GM18507 (cell line): ENCODE results near the gene C3orf18.
A peak's percentile ranks its signal among the peaks of the same experiment; 100 is the strongest.
"Not testable (repeated sequence)": the region's sequence is repeated elsewhere in the genome, so short reads cannot be mapped to it uniquely, and the experiment has no call there.

ENCODE experiments used
- DNase-seq: peaks from one replicate; pipeline ENCODE4 v3.0.0; 2011; ENCODE audit warnings: low read depth; ENCODE audit not compliant: insufficient read length; ENCODE audit errors: extremely low spot score
- FAIRE-seq: peaks from 2 replicates; lab custom pipeline; 2011; peaks lifted over from hg19 to GRCh38; lab: Jason Lieb, UNC

Gene C3orf18

DNA sequence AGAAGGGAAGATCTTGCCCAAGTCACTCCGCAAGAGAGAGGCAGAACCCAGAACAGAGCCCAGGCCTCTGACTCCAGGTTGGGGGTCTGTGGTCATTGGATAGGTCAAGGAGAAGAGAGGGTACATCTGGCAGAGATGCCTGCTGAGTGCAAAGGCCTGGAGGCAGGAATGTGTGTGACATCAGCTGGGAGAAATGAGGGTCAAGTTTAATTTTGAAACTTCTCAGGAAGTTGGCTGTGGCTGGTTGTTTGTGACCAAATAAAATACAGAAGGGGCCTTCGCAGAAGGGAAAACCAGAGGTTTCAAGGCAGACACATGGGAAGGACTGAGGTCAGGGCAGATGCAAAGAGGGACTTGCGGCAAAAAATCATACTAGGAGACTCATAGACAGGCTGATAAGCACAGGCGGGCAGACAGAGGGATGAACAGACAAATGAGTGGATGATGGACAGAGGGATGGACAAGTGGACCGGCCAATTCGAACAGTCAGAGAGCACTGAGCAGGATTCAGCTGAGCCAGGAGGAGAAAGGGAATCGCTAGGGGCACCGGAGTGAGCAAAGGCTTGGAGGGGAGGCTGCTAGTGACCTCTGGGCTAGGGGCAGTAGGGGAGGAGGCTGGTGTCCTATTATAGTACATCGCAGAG lies 35.4 kb downstream of the C3orf18 start:
- DNase-seq: no peak
- no peak for FAIRE-seq

DNA sequence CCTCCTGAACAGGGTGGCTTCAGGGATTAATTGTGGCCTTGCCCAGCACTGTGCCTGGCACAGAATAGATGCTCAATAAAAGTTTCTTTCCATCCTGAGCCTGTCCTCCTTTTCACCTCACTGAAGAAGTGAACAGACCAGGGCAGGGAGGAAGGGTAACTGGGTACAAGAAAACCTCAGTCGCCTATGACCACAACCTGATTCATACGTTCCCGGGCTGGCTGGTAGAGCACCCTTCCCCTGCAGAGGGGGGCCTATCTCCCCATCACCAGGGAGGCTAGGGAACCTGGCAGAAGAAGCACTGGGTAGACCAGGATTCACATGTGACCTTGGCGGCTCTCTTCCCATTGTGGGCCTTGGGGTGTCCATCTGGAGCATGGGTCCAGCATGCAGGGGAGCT lies 36.3 kb downstream of the C3orf18 start:
- DNase-seq (no peak), FAIRE-seq (no peak)

DNA sequence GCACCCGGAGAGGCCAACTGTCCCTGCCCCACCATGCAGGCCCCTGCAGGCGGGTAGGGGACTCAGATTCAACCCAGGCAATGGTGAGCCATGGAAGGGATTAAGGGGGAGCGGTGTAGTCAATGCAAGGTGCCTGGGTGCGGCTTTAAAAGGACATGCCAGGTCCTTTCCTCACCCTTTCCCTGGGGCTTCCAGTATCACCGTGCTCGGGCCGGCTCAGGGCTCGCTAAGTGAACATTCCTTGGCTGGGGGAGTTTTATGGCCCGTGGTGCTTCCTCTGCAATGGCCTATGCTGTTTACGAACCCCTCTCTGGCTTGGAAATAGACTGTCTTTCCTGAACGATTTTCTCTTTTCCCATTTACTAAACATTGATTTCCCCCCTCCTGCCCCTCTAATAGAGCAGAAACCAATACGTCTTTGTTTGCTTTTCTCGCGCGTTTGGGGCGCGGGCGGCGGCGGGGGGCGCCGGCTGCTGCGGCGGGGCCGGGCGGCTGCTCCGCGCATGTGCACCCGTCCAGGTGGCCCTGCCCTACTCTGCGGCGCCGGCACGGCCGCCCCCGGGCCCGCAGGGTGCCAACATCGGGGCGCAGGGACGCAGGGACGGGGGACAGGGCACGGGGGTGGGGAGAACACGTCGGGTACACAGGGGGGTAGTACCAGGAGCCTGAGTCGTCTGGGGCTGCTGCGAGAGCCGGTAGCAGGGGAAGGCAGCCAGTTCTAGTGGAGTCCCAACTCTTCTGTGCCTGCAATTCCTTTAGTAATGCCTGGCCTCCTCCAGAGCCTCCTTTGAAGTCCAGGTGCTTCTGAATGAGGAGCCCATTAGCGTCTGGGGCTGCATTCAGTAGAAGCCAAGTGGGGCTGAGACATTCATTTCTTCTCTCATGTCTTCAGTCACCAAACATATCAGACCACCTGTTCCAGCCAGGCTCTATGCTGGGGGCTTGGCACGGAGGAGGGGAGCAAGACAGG lies 37.3 kb downstream of the C3orf18 start:
- FAIRE-seq: no peak
- DNase-seq: no peak

DNA sequence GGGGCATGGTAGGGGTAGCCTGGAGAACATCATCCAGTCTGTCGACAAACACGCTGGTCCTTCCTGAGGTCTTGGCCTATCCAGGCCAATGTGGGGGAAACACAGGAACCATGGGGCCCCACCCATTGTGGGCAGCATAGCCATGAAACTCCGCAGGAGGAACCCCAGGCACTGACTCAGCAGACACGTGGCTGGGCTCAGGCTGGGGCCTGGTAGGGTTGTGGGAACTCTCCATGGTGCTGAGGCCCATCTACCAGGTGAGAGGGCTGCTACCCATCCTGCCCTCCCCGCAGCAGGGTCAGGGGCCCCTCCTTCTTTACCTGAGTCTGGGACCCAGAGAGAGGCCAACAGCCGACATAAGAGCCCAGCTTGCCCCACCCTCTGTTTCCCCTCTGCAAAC lies 41.6 kb downstream of the C3orf18 start:
- FAIRE-seq (no peak), DNase-seq (peak; percentile 37)

DNA sequence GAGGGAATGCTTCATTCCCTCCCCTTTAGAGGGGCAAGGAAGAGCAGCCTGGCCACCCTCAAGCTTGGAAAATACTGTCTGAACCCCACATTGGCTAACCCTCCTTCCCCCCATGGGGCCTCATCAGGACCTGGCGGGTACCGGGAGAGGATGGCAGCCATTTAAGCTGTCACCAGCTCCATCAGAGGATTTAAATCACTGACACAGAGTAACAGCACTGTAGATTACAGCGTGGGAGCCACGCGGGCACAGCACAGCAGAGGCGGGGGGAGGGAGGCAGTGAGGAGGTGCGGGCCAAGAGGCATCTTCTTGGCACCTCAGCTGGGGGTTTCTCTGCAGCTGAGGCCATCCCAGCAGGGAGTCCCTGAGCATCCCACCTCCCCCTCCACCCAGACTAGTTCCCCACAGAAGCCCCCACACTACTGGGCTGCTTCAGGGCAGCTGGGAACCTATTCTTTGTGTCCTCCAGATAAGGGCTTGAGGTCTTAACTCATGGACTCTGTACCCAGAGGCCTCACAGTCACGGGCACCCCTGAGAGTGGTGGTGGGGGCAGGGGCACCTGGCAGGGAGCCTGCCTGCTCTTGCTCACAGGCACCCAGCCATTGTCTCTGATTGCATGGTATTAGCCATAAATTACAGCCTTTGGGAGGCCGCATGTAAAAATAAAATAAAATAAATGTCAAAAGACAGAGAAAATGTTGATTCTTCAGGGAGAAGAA lies 42.2 kb downstream of the C3orf18 start:
- no peak for DNase-seq
- no peak for FAIRE-seq

DNA sequence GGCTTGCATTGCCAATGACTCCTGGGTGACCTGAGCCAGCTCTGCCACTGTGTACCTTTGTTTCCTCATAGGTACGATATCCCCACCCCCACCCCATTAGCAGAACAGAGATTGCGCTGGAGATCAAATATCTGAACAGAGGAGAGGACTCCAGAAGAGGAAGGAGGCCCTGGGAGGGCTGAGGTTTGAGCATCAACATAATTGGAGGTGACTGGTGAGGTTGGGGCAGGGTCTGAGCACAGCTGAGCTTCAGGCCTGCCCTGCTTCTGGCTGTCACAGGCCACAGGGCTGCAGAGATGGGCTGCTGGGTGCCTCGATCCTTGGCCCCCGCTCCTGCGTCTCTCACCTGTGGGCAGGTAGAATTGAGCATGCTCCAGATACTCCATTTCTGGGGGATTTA lies 42.8 kb downstream of the C3orf18 start:
- DNase-seq (no peak), FAIRE-seq (no peak)

DNA sequence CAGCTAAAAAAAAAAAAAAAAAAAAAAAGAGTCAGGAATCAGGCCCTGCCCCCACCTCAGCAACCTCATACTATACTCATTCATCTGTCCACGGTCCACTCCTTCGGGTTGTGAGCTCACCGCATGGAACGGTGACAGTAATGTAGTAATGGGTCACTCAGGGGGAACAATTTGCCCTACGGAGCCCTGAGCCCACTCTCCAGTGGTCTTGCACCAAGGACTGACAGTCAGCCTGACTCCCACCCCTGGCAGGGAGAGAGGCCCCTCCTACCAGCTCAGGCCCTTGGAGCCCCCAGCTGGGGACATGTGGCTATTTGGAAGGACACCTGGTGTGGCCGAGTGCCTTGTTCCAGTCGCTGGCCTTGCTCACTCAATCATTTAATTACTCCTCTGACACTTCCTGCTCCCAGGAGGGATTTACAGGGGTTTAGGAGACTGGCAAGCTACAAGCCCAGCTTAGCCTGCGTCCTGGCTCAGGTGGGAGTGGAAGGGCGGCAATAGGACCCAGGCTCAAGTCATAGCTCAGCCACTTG lies 44.2 kb downstream of the C3orf18 start:
- FAIRE-seq (no peak), DNase-seq (no peak)

DNA sequence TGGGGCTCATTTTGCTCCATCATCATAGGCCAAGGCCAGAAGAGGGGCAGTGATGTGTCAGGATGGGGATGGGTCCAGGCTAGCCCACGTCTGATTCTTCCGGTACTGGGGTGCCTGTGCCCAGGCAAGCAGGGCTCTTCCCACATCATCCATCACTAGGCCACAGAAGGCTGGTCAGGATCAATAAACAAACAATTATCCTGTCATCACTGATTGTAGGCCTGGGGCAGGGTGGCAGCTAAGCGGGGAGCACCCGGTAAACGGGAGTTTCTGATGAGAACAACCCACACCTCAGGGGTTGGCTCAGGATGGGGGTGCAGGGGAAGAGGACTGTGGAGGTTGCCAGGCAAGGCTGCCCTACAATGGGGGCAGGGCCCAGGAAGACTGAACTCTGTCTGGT lies 46.0 kb downstream of the C3orf18 start:
- FAIRE-seq (no peak), DNase-seq (no peak)

DNA sequence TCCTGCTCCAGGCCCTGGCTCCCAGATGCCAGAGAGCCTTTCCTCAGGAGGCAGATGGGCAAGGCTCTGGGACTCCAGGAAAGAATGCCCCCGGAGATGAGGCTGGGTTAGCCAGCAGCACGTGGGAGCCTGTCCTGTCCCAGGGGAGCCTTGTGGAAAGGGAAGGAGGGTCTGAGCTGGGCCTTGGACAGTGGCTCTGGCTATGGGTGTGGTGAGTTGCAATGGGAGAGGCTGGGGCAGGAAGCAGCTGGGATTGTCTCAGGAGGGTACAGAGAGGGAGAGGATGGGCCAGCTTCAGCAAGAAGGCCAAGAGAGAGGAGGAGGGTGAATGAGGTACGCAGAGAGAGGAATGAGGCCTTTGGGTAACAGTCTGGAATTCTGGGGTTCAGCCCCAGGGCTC lies 46.7 kb downstream of the C3orf18 start:
- FAIRE-seq (no peak), DNase-seq (no peak)

DNA sequence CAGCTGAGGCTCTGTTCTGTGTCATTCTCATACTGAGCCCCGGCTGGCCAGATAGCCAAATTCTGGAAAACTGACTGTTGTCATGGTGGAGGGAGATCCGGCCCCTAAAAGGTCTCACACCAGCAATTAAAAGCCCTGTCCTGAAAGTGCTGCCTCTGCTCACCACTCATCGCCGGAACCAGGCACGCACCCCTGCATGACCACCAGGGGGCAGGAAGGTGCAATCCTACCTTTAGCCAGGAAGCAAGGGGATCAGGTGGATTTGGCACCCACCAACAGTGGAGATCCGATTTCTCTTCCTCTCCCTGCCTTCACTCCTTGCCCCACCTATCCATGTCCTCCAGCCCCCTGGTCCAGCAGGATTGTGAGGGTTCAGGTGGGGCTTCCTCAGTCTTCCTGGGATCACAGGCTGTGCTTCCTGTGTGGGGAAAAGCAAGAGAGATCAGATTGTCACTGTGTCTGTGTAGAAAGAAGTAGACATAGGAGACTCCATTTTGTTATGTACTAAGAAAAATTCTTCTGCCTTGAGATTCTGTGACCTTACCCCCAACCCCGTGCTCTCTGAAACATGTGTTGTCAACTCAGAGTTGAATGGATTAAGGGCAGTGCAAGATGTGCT lies 48.0 kb downstream of the C3orf18 start:
- DNase-seq (peak; percentile 51), FAIRE-seq (peak; percentile 85)

DNA sequence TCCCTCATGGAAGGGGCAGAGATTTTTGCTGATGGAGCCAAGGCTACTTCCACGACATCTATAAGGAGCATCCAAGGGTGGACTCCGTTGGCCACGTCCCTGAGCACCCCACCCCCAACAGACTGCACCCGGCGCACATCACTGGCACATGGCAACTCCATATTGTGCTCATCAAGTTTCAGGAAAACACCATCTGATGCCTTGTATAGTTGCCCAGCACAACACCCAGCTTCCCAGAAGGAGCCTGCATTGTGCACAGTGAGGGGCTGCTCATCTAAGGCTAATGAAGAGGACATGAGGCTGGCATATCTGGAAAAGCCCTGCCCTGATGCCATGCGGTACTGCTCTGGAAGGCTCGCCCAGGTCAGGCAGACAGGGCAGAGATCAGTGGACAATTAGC lies 49.1 kb downstream of the C3orf18 start:
- DNase-seq (no peak), FAIRE-seq (no peak)

DNA sequence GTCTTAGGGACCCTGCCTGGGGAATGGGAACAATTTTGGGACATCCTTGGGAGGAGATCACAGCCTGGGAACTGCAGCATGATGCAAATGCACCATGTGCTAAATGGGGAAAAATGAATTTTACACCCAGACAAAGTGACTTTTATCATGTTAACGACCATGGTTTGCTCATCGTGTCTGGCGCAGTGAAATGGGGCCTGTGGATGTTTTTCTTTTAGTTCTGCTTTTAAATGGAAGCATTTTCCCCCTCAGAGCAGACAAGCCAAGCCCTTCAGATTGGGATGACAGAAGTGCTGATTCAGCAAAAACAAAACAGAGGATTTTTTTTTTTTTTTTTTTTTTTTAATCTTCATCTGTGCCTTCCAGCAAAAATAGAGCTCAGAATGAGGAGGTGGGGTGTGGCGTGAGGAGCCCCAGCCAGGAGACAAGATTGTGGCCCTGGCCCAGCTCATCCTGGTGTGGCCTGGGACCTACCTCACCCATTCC lies 49.8 kb downstream of the C3orf18 start:
- FAIRE-seq (no peak), DNase-seq (no peak)

DNA sequence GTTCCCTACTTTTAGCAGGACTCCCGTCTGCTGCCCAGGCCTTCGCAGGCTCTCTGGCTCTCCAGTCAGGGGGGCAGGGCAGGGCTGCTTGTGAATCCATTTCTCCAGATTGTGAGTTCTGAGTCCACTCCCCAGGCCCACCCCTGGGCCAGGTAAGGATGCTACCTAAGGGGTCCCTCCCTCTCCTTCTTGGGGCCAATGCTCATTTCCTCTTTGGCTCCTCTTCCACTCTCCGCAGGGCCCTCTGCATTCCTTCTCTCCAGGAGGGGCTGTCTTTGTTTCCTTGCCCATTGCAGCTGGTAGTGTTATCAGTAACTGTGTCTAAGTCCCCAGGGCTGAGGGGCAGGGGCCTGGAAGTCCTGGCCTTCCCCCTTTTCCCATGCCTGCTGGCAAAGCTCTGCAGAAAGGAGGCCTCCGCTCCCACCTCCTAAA lies 51.1 kb downstream of the C3orf18 start:
- no peak for FAIRE-seq
- no peak for DNase-seq

DNA sequence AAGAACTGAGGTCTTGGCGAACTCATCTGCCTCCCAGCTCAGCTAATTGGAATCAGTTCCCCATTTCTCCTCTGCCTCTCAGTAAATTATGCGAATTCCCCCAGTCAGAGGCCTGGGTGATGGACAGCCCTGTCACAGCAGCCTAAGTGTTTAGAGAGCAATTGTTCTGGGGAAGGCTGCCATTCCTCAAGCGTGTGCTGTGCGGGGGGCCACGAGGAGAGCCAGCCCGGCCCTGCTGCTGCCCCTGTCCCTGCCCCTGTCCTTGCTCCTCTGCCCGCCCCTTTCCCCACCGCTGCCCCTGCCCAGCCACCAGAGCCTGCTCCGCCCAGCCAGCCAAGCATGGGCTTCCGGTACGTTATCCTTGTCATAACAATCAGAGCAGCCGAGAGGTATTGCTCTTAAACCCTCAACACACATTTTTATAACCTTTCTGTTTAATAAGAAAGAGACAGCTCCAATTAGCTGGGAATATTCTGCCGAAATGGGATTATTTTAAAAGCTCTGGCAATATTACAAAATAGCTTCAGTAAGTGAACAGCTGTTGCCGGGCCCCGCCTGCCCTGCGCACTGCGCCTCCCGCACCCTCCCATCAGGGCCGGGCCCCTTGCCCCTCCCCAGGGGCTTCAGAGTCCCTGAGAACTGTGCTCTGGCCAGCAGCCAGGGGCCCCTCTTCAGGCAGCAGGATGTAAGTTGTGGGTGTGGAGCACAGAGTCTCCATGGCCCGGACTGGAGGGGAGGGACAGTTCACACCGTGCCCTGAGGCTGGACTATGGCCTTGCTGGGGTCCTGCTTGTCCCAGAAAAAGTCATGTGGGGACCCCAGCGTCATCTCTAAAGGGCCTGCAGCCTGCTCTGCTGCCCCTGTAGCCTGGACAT lies 51.7 kb downstream of the C3orf18 start:
- DNase-seq: no peak
- no peak for FAIRE-seq

DNA sequence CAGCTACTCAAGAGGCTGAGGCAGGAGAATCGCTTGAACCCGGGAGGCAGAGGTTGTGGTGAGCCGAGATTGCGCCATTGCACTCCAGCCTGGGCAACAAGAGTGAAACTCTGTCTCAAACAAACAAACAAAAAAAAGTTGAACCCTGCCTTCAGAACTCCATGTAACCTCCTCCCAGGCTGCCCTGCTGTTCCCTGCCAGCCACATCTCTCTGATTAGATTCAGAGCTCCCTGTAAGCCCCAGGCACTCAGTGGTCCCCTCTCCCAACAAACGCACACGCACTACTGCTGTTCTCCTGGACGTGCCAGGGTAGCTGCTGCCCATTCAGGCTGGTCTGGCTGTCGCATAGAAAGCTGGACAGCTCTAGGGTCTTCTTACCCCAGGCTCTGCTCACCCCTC lies 54.6 kb downstream of the C3orf18 start:
- DNase-seq, FAIRE-seq: not testable (repeated sequence)

DNA sequence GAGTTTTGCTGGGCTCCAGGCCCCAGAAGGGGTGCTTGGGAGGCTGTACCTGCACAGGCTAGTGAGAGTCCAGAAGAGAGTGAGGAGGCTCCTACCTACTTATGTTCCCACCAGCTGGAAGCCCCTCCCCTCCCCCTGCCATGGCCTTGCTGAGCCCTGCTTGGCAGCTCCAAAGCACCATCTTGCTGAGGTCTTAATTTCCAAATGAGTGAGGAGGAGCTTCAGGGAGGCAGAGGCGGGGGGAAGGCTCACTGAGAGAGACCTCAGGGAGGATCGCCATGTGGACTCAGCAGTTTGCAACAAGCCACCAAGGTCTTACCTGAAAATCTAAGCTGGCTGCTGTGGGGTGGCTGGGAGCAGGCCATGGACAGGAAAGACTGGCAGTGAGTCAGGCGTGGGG lies 55.4 kb downstream of the C3orf18 start:
- DNase-seq: no peak
- FAIRE-seq: no peak

DNA sequence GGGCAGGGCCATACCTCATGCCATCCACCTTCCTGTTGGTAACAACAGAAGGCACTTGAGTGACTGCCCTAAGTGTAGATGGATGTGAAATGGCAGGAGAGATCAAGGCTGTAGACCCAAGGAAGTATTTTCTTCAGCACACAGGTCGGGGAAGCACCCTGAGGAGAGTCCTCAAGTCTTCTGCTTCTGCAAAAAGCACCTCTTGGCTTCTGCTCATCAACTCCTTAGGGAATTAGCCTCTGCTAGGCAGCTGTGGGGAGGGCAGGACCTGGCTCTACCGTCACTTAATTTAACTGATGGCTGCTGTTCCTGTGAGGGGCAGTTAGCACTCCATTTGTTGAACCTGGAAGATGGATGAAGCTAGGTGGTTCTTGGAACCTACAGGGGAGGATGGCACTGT lies 57.2 kb downstream of the C3orf18 start:
- FAIRE-seq (no peak), DNase-seq (no peak)

DNA sequence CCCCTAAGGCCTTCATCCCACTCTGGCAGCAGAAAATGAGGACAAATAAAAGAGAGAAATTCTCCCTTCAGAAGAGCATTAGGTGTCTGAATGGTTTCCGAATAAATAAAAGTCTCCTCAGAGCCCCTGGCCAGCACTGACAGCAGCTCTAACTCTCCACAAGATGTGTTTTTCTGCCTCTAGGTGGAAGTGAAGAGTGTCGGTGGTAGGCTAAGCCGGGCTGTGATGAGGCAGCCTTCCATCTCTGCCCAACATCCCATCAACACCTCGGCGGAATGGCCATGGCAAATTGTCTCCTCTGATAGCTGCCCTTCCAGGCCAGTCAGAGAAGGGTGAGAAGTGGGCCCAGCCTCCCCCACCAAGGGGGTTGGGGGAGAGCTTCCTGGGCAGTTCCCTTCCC lies 57.8 kb downstream of the C3orf18 start:
- no peak for DNase-seq
- no peak for FAIRE-seq

DNA sequence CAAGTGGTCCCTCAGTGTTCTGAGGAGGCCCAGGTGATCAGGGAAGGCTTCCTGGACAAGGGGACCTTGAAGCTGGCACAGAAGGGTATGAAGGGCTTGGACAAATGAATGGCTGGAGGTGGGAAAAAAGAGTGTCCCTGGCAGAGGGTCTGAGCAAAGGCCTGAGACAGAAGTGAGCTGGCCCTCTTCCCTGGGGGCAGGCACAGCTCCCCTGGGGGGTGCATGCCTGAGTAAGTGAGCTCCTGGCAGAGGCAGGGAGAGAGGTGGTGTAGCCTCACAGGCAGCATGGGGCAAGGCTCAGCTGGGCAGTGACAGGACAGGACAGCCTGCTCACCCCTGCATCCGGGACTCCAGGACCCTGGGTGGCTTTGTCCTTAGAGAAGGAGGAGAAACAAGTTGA lies 58.7 kb downstream of the C3orf18 start:
- no peak for DNase-seq
- no peak for FAIRE-seq
